WTC11 (cell line): ENCODE results near the gene NRXN3.

ENCODE experiments used
- TF ChIP-seq, protein P1 (sequence below): sonication (generic); formaldehyde crosslinking; IDR thresholded peaks from 2 replicates; pipeline ENCODE4 v1.8.1; 2022; ENCODE audit warnings: mild to moderate bottlenecking, moderate library complexity, missing genetic modification reagents
- TF ChIP-seq, protein P2 (sequence below): fragments of 200-600 bp; IDR thresholded peaks from 2 replicates; pipeline ENCODE4 v1.8.0; 2022; ENCODE audit warnings: antibody characterized with exemption

DNA sequence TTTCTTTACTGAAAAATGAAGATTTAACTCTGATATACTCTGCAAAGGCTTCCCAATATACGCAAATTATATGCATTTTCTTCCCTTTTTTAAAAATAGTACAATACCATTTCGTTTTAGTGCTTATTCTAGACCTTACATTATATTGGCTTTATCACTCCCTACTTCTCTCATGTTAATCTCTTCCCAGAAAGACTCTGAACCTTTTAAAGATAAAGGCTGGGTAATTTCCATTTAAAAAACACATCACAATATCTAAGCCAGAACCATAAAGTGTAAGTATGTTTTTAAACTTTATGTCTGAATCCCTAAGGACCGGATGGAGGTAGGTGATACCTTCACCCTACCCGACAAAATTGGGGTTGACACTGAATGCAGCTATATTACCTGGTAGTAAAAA is 1720.4 kb downstream of the NRXN3 start:
- TF ChIP-seq, protein P1, sequence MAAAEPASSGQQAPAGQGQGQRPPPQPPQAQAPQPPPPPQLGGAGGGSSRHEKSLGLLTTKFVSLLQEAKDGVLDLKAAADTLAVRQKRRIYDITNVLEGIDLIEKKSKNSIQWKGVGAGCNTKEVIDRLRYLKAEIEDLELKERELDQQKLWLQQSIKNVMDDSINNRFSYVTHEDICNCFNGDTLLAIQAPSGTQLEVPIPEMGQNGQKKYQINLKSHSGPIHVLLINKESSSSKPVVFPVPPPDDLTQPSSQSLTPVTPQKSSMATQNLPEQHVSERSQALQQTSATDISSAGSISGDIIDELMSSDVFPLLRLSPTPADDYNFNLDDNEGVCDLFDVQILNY (CRISPR knock-in tag): no peak
- TF ChIP-seq, protein P2, sequence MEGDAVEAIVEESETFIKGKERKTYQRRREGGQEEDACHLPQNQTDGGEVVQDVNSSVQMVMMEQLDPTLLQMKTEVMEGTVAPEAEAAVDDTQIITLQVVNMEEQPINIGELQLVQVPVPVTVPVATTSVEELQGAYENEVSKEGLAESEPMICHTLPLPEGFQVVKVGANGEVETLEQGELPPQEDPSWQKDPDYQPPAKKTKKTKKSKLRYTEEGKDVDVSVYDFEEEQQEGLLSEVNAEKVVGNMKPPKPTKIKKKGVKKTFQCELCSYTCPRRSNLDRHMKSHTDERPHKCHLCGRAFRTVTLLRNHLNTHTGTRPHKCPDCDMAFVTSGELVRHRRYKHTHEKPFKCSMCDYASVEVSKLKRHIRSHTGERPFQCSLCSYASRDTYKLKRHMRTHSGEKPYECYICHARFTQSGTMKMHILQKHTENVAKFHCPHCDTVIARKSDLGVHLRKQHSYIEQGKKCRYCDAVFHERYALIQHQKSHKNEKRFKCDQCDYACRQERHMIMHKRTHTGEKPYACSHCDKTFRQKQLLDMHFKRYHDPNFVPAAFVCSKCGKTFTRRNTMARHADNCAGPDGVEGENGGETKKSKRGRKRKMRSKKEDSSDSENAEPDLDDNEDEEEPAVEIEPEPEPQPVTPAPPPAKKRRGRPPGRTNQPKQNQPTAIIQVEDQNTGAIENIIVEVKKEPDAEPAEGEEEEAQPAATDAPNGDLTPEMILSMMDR: no peak
